Measurements from ENCODE around the gene FYTTD1.

DNA sequence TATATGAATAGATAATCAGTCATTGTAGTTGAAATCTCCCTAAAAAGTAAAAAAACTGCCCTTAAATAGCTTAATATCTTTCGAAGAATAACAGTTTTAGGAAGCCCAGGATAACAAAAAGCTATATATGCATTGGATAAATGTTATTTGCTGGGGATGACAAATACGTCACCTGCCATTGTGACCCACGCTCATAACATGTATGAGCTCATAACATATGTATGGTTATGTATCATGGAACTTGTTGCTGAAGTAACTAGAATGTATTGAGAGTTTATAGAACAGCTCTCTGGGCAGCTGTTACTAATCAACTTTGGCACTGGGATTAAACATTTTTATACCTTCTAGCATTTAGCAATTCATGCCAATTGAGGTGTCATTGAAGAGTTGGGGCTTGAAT, 39.6 kb downstream of the FYTTD1 start:
- no peak for TF ChIP-seq POLR2AphosphoS5 (IDR thresholded peaks at IDR 0.05; ENCODE audit: low read depth, low read length)
- TF ChIP-seq TAF1 (IDR thresholded peaks at IDR 0.05; ENCODE audit: borderline replicate concordance, insufficient read depth, low read length) = no peak

Measured in PFSK-1 (cell line).